NCI-H1092 (cell line): ENCODE measurements around the gene KIAA0825.

Source experiments
- DNase-seq: peaks from one replicate; lab custom pipeline; 2025; lab: John Stamatoyannopoulos, UW

The KIAA0825 gene

DNA sequence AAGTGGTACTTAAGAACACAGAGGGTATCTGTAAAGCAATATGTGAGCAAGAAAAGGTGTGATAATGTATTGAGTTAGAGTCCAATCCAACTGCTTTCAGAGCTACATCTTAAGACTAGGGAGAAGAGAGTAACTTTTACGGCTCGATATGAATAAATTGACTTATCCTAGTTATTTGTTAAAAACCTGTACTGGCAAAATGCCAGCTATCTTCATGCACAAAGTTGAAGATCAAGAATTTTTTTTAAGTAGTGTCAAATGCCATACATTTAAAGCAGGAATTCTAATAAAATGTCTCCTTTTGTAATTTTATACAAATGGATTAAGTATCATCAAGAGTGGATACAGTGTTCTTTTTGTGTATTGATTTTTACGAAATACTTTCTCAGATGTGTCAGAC, 305.2 kb downstream of the KIAA0825 start:
- DNase-seq, result no peak

DNA sequence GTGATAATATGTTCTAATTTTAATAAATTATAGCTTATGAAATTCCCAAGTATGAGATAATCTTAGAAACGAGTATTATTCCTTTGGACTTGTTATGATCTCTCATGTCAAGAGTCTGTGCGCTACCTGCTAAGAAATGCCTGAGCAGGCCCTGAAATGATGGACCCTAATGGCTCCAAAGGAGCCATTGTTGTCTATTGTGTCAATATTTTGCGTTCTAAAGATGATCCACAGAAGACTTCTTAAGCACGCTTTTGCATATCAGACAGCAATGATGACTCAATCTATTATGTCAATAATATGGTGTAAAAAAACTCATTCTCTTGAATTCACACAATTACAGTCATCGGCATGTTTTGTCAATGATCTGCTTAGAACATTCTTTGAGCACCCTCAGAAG, 306.1 kb downstream of the KIAA0825 start:
- DNase-seq, result no peak

DNA sequence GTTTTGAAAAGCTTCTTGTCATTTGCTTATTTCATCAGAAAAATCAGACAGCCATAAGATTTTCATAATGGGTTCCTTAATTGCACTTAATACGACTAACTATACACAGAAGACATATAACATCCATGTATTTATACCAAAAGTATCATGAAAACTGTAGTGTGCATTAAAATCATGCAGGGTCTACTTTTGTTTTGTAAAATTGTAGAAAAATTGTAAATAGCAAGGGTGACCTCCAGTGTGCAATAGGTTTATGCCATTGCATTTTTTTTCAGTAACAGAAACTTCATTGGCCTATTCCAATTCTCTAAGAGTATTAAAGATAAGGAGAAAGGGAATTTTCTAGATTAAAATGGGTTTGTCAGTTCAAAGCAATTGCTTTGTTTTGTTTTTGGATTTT, 307.6 kb downstream of the KIAA0825 start:
- DNase-seq, result no peak

DNA sequence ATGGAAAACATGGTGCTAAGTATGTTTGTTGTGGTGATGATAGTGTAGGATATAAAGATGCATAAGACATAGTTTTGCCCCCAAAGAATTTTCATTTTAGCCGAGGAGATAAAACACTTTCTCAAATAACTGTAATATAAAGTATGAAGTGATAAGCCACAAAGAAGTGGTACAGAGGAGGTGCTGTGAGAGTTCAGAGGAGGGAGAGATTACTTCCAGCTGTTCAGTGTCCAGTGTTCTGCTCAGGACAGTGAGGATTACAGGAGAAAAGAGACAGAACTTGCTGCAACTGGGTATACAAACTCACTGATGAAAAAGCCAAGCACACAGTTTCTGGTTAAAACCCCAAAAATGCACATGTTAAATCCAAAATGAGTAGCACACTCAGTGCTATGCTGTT, 309.3 kb downstream of the KIAA0825 start:
- DNase-seq, result no peak

DNA sequence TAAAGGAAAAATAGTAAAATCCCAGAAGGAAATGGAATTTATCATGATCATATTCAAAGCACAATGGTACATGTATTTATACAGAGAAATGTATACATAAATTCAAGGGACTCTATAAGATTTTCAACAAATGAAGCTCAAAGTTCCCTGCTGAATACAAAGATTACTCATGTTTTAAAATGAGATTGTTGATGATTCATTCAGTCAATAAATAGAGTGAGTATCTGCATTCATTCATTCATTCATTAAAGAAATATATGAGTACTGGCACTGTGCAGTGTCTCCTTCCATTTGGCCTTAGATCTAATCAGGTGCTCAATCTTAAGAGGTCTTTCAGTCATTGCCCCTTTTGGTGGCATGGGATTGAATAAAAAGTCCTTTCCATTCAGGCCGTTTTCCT, 310.0 kb downstream of the KIAA0825 start:
- DNase-seq, result no peak

DNA sequence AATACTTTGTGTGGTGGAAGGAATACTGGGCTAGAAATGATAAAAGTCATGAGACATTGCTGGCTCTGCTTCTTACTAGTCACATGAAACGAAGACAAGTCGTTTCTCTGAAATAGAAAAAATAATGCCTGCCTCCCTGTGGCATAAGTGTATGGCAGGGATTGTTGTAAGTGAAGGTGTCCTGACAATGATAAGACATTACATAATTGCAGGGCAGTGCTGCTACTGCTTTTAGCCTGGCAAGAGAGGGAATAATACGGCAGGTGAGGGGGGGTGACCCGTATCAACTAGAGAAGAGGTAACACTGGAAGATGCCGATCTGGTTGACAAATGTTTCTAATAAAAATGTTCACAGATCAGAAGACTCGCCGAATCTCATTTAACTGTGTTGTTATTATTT, 314.3 kb downstream of the KIAA0825 start:
- DNase-seq, result no peak

DNA sequence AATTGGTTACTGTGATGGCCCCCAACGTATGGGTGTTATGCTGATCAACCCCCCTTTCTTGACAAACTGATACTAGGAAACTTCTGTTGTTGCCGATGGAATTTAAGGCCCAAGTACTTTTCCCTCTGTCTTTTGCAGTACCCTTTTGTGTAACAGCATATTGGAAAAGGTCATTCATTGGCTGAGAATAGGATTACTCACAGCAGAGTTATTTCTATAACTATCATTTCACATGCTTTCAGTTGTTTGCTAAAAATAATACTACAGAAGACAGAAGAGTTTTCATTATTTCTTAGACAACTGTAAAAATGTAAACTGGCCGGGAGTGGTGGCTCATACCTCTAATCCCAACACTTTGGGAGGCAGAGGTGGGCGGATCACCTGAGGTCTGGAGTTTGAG, 329.5 kb downstream of the KIAA0825 start:
- DNase-seq, result no peak

DNA sequence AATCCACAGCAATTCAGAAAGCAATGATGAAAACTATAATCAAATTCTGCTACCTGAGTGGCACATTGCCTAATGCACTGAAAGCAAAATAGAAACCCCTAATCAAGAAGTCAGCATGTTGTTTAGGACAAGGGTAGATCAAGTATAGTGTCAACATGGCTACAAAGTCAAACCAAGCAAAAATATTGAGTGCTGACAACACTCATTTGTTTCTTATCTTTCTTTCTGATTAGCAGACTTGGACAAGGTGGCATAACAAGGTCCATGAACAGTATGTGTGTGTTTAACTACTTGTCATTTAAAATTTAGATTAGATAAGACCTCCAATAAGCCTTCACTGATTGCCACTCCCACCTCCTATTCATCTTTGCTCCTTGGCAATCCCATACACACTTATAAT, 332.4 kb downstream of the KIAA0825 start:
- no peak for DNase-seq

DNA sequence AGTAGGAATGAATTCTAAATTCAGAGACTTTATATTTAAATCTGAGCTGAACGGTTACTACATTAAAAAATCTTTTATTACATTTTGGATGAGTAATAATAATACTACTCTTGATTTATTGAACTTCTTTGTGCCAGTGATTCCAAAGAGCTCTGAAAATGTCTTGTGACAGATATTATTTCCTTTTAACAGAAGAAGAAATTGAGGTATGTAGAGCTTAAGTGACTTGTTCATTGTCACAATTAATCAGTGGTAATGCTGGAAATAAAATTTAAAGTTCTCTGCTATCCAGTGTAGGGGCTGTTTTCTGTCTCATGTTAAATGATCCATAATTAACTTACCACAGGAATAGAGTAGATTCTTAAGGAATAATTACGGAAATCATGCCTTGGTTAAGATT, 335.3 kb downstream of the KIAA0825 start:
- no peak for DNase-seq

DNA sequence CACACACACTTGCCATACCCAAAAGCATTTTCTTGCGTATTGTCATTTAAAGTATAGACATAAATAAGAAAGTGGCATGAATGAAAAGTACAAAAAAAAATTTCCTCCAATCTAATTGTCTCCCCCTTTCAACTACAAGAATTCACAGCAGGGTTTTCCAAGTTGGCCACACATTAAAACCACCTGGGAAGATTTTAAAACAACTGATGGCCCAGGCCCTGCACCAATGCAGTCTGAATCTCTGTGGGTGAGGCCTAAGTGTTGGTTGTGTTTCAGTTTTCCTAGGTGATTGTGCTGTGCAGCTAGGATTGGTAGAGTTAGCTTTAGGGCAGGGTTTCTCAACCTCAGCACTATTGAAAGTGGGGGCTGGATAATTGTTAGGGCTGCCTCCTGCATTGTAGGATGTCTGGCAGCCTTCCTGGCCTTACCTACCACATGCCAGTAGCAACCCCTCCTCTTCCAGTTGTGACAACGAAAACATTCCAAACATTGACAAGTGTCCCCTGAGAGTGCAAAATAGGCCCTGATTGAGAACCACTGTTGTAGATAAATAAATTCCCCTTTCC, 337.1 kb downstream of the KIAA0825 start:
- no peak for DNase-seq

DNA sequence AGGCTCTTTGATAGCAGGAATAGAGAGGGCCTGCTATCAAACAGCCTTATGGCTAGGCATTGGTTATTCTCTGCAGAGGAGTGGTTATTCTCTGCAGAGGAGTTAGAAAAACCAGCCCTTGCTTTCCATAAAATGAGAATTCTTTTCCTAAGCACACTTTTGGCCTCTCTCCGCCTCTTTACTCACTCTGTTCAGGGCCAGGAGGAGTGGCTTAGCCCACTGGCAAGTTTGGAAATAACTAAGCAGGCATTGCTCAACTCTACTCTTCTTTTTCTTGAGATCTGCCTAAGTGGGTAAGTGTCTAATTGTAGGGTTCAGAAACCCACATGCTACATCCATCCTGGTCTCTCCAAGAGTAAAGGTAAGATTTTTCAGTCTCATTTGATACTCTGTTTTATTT, 341.7 kb downstream of the KIAA0825 start:
- no peak for DNase-seq

DNA sequence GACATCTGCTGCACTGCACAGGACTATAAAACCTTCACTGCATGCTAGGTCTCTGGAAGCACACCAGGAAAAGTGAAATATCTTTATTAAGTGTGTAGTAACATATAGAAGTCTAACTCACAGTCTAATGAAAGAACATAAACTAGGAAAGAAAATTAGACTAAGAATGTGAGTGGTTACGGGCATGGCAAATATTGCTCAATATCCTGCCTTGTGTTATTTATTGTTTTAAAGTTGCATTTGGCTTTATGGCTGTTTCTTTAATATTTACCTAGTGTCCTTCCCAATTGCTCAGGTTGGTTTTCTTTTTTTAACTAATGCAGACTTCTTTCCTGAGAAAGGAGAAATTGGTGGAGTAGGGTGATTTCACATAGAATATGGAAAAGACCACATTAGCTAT, 342.4 kb downstream of the KIAA0825 start:
- no peak for DNase-seq

DNA sequence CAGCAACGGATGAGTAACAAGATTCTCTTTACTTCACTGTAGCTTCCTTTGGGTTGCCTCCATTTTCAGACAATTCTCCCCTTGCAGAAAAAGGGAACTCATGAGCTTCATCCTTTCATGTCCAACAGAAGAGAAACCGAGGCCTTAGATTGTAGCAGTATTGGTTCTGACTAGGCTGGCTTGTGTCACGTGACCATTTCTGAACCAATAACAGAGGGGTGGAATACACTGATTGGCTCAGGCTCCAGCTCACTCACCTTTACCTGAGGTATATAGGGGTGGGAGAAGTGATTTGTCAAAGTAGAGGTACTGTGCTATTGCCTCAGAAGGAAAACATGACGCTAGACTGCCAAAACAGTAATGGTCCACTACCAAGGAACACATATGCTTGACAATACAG, 343.7 kb downstream of the KIAA0825 start:
- no peak for DNase-seq

DNA sequence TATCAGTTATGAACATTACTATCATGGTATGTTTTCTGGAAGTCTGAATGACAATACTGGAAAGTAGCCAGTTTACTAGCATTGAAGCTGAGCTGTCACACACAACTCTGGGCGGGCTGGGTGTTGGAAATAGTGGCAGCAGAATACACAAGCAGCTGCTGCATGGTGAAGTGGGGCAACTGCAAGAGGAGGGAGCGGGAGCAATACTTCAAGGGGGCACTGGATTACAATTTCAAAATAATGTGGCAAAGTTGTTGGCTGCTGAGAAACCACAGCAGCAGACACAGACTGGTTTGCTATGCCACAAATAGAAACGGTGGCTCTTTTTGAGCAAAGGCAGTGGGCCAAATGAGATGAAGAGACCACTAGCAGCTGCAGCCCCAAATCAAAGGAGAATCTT, 350.2 kb downstream of the KIAA0825 start:
- DNase-seq, result no peak

DNA sequence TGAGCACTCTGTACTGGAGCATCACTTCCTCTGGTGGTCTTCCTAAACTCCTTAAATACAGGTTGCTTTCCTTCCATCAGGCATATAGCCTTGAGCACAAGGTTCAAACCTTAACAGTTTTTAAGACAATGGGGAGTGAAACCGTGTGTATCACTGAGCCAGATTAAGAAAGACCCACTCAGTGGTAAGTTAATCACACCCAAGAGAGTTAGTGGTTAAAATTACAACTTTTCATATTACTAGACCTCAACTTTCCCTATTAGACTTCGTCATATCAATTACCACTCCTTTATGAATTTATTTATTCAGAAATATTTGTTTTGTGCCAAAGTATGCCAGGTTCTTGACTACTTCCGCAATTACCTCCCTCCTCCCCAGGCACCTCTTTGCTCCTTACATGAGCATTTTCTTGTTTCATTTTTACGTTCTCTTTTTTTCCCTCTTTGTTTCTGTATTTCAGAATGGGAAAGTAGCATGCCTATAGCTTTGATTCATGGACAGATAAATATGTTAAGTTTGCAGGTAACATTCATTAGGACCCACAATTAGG, 351.0 kb downstream of the KIAA0825 start:
- no peak for DNase-seq

DNA sequence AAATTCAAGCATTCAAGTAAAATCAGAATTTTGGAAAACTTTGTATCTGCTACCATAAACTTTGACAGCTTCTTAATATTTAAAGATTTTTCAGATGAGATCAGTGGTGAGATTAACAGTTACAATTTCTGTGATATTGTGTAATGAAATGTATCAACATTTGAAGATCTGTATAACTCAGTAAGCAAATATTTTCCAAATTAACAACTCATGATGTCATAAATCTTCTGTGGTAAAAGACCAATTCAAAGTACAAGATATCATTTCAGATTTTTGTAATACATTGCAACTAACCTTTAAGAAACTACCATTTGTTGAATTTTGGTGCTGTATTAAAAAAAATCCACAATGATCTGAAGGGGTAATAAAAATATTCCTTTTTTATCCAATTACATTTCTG, 352.2 kb downstream of the KIAA0825 start:
- no peak for DNase-seq

DNA sequence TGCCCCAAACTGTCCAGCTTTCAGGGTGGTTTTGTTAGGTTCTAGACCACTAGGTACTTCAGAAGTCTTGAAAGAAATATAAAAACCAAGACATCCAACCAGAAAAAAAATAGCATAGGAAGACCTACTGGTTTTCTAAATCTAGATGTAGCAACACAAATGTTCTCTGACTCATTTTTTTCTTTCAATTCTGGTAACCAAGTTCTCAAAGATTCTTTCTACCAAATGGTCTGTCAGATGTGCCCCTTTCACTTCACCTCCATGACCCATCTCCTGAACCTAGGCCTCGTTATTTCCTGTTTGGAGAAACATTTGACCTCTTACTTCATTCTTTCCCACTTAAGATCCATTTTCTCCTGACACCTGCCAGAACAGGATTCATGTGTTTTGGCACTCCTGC, 355.3 kb downstream of the KIAA0825 start:
- no peak for DNase-seq

DNA sequence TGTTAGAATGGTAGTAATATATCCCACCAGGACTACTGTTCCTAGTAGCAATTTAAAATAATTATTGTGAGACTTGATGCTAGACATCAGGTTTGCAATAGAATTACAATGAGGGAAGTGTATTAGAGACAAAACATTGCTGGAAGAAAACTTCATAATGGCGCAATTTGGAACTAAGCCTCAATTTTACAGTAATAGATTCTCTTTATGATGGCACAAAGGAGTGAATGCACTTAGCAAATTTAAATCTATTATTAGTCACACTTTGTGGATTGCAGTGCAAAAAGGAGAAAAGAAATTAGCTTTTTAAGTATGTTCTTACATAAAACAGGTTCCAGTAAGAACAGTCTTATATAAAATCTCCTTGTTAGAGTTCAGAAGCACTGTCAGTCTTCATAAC, 358.3 kb downstream of the KIAA0825 start:
- DNase-seq, result no peak

DNA sequence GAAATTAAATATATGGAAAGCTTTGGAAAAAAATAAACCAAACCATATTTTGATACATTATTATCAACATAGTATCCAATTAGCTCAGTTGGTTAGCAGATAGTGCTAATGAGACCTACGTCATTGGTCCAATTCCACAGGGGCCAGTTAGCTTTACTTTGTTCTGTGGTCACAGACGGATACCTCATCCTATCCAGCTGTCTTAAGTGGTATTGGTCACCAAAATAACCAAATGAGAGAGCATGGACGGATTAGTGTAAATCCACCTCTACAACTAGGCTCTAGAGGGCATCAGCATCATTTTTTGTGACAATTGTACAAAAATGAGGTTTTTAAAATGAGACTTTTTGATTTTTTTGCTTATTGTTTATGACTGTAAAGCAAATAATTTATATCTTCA, 364.2 kb downstream of the KIAA0825 start:
- no peak for DNase-seq

DNA sequence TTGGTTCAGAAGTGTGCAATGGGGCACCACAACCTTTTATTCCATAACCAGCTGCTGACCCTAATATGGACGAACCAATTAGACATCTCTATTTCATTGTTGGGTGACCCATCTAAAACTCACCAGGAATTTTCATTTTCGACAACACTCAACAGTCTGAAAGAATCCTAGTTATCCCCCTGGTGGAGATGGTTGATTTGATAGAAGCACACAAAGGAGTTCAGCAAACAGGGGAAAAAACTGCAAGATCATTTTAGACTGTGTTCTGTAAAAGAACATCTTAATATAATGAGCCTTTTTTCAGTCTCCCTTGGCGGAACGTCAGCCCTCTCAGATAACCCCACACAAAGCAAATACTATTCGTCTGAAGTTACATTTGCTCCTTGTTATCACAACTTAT, 367.4 kb downstream of the KIAA0825 start:
- DNase-seq, result no peak

DNA sequence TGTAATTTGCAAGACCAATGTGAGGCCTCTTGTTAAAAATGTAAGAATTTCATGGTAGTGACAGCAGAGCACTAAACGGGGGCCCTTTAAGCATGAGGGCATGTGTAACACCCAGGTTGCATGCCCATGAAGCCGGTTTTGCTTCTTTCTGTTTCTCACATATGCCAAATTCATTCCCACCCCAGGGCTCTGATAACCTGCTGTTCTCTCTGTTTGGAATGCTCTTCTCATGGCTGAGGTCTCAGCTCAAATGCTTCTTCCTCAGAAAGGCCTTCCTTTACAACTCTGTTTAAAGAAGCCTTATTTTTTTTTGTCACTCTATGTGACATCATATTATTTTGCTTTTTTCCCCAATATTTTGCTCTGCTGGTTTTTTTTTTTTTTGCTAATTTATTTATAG, 369.0 kb downstream of the KIAA0825 start:
- DNase-seq, result no peak

DNA sequence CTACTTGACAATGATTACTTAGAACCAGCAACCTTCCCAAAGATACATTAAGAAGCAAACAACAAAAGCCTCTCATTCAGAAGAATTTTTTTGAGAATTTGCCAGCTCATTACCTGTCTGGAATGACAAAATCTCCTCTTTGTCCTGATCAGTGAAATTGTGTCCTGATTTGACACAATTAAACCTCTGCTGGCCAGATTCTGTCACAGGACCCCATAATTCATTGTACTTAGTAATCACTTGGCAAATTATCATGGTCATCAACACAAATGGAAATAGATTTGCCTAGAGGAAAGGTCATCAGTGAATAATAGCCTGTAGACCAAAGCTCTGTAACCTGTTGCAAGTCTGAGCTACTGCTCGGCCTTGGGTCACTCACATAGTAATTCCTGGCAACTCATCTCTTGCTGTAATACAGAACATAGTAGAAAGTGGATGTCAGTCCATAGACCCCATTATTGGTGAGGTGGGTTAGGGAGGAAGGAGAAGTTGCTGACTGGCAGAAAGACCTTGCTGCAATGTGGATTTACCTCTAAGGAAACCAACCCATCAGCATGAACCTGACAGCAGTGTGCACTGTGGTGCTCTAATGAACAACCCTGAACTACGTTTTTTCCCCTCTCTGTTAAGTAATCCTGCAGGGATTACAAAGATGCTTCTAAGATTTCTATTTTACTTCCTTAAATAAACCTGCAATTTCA, 370.1 kb downstream of the KIAA0825 start:
- no peak for DNase-seq

DNA sequence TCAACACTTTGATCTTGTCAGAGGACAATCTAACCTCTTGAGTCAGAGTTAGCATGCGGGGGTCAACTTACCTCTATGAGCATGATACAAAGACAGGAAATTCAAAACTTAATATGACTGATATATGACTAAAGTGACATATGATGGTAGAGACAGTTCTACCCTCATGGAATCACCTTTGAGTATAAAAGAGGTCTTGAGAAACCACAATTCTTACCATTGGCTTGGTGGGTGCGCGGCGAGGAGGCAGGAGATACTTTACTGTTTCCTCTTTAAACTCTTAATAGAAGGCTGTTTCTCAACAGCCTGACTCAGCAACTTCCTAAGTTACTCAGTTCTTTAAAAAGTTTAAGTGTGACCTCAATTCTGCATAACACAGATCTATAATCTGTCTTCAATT, 372.8 kb downstream of the KIAA0825 start:
- no peak for DNase-seq

DNA sequence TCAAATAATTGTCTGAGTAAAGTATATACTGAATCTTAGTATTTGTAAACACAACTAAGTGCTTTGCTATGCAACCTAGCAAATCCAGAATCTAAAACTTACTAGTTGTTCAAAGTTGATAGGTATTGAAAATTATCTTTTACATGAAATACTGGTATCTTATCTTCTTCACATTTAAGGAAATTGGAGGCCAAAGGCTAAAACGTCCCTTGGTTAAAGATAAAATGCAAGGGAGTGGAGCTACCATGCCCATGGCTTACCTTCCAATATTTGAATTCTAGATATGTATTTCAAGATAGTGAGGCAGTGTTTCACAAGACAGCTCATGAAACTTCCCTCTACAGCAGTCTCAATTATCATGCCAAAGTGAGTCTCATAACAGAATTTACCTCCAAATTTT, 373.5 kb downstream of the KIAA0825 start:
- DNase-seq, result no peak
